AG04450 (cell line): ENCODE results near the gene CELA2A. TPM values are rescaled to one million over a fixed set of nuclear protein-coding genes. Genes with fewer than 3 reads are reported as not detected.

ENCODE experiments used
- CTCF ChIA-PET: fragments of 300-600, 350-600 bp; formaldehyde crosslinking; extraction: SDS; loops from one replicate; lab custom pipeline; 2022; ENCODE audit warnings: antibody characterized with exemption, inconsistent platforms; lab: Charles Lee
- POLR2A ChIA-PET: fragments of 350-600 bp; formaldehyde crosslinking; extraction: SDS; loops from one replicate; lab custom pipeline; 2021; ENCODE audit warnings: antibody characterized with exemption, inconsistent platforms; lab: Yijun Ruan, JAX
- DNase-seq: peaks from one replicate; pipeline ENCODE4 v3.0.0-alpha.2; 2011; ENCODE audit warnings: low read depth, low spot score
- H3K27ac ChIP-seq: one replicate; pipeline ENCODE4 v1.5.1; 2012; ENCODE audit warnings: low read depth, low read length, control low read depth
- H3K27me3 ChIP-seq: one replicate; pipeline ENCODE4 v1.6.0; 2012; ENCODE audit warnings: low read length; ENCODE audit not compliant: control insufficient read depth, insufficient read depth
- H3K4me3 ChIP-seq: 2 replicates; pipeline ENCODE4 v1.5.1; 2011; ENCODE audit warnings: mild to moderate bottlenecking, low read depth, low read length, control low read depth
- H3K9me3 ChIP-seq: 2 replicates; pipeline ENCODE4 v1.5.1; 2012; ENCODE audit warnings: low read length; ENCODE audit not compliant: control insufficient read depth, insufficient read depth
- CTCF ChIP-seq: IDR thresholded peaks from 2 replicates; pipeline ENCODE4 v1.5.1; 2011; ENCODE audit warnings: low read depth, low read length, control low read depth, inconsistent platforms
- polyA minus RNA-seq: library from RNA; depleted of rRNA, polyadenylated mRNA; stranded (reverse); fragments of >200 nt; gene quantifications from 2 replicates; pipeline ENCODE4 v1.2.3, GENCODE V29; 2011; rRNA and poly(A)+ RNA removed
- polyA plus RNA-seq: library from polyadenylated mRNA; depleted of rRNA; stranded (reverse); fragments of >200 nt; gene quantifications from 2 replicates; pipeline ENCODE4 v1.2.3, GENCODE V29; 2011; rRNA removed

Gene CELA2A
- polyA plus RNA-seq = not detected in 2 replicates
- polyA minus RNA-seq = not detected in 2 replicates

DNA sequence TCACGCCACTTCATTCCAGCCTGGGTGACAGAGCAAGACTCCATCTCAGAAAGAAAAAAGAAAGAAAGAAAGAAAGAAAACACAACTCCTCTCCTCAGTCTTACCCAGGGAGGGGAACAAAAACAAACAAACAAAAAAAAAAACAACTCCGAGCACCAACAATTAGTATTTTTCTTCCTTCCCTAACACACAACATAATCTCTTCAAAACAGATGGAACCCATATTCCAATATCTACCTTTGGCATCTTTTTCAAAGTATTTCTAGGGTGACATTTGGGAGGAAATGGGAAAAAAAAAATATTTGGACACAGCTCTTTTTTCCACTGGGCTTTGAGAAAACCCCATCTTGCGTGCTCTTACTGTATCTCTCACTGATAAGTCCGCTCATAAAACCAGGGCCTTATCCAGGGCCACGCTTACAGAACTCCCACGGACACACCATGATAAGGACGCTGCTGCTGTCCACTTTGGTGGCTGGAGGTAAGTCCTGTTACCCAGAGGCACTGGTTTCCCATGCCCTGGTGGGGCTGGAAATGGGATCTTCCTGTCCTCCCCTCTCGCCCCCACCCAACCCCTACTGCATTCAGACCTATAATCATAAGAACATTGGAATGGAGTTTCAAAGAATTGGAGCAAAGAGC is at the start of gene CELA2A:
TSS of gene CELA2A (plus strand) at position 420 of the 642 bp plus-strand sequence. CDS start at position 442, 22 bp downstream.
- H3K9me3 ChIP-seq = peaks cover 6% of the 10 kb centered on the region
- no peak within 1 kb of the TSS for H3K27ac ChIP-seq
- CTCF ChIA-PET = no interaction called here
- peaks cover 6% of the 10 kb centered on the region for H3K27me3 ChIP-seq
- no peak for TF ChIP-seq CTCF
- H3K4me3 ChIP-seq = no peak within 1 kb of the TSS
- no peak for DNase-seq
- POLR2A ChIA-PET = no interaction called here

GRCh38 chr1:15407580-15407979 is 49.0 kb upstream of the CELA2A start:
- H3K4me3 ChIP-seq = no peak overlapping the region
- DNase-seq = no peak
- ChIA-PET POLR2A (no interaction called here), CTCF (interaction anchor here (0.5 to 3.8 kb wide), 3 partner anchors 24 to 380 kb away, joined by 3 to 16 read pairs (median 4); no protein-coding TSS in a partner anchor)
- H3K27me3 ChIP-seq = peaks cover 2% of the 10 kb centered on the region
- no peak overlapping the region for H3K27ac ChIP-seq
- H3K9me3 ChIP-seq = peaks cover 3% of the 10 kb centered on the region; the same call in 1 of the 2 replicates
- no peak for TF ChIP-seq CTCF

DNA sequence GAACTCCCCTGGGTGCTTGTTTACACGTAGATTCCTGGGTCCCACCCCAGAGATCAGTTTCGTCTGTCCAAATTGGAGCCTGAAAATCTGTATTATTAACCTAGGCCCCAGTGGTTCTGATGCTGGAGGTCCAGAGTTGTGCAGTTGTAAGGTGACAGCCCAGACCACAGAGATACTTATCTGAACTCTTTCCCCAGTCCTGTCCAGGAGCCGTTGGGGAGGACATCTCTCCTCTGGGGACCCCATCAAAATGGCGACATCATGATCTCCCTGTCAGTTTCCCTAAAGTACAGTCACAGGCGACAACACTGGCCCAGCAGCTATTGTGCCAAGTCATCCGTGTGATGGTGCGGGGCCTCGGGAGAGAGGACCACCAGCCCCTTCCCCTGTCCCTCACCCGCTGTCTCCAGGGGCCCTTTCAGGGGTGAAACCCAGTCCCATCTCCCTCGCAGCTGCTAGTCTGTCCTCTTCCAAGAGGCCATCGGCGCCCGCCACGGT is 47.6 kb upstream of the CELA2A start:
- CTCF ChIA-PET = no interaction called here
- H3K9me3 ChIP-seq = peaks cover 3% of the 10 kb centered on the region; the same call in 1 of the 2 replicates
- DNase-seq = no peak
- TF ChIP-seq CTCF = no peak
- no peak overlapping the region for H3K27ac ChIP-seq
- peak overlapping the region; percentile 82 for H3K4me3 ChIP-seq
- POLR2A ChIA-PET = no interaction called here
- H3K27me3 ChIP-seq = peaks cover 2% of the 10 kb centered on the region

DNA sequence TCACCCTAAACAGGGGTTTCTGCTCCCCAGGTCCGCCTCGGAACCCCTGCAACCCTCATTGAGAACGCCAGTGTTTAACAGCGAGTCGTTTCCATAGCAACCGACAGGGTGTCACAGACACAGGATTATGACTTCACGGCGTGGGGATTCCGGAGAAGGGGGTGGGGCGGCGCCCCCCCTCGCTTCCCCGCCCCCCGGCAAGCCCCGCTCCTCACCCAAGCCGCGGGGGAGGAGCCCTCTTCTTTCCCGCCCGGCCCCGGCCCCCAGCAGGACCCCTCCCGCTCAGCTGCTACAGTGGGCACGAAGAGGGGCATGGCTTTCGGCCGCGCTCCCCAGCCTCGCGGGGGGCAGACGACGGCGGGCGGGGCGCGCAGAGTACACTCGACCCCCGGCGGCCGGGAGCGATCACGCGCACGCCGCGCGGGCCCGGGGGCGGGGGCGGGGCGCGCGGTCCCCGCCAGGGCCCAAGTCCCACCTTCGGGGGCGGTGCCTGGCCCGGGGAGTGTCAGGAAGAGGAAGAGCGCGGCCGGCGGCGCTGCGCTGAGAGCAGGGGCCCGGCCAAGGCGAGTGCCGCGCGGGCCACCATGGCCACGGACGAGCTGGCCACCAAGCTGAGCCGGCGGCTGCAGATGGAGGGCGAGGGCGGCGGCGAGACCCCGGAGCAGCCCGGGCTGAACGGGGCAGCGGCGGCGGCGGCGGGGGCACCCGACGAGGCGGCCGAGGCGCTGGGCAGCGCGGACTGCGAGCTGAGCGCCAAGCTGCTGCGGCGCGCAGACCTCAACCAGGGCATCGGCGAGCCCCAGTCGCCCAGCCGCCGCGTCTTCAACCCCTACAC is 46.9 kb upstream of the CELA2A start, which contains the start of gene EFHD2:
TSS of gene EFHD2 (plus strand) at position 501 of the 835 bp plus-strand sequence. CDS start at position 585, 84 bp downstream.
- no peak within 1 kb of the TSS for H3K27ac ChIP-seq
- DNase-seq = no peak
- H3K9me3 ChIP-seq = peaks cover 3% of the 10 kb centered on the region; the same call in 1 of the 2 replicates
- H3K4me3 ChIP-seq = peak within 1 kb of the TSS; percentile 82
- POLR2A ChIA-PET = no interaction called here
- CTCF ChIA-PET = no interaction called here
- peaks cover 2% of the 10 kb centered on the region for H3K27me3 ChIP-seq
- TF ChIP-seq CTCF = no peak
